ENCODE measurements around the gene LETM1. TPM values are rescaled to one million over a fixed set of nuclear protein-coding genes. Genes with fewer than 3 reads are reported as not detected.

LETM1 gene
- total and polyA plus RNA-seq, 2 of the 13 experiments (the other 11 are each of a cell fraction or from before 2014, with no cell fraction given) = 9.7 to 41.6 TPM

GRCh38 chr4:1869530-1870327 is 13.8 kb upstream of the LETM1 start (continued):
- TF ChIP-seq ELF4 (CRISPR knock-in tag; IDR thresholded peaks at IDR 0.05; ENCODE audit: borderline replicate concordance) (0 out of 2 replicates have a peak, but pooled peaks have one; percentile 25), ZMYM3 (CRISPR knock-in tag; IDR thresholded peaks at IDR 0.05) (0 out of 2 replicates have a peak, but pooled peaks have one; percentile 15), ZMYM2 (CRISPR knock-in tag; IDR thresholded peaks at IDR 0.05) (0 out of 2 replicates have a peak, but pooled peaks have one; percentile 18), YY1 (IDR thresholded peaks at IDR 0.05; ENCODE audit: insufficient read depth, insufficient replicate concordance, low read depth, low read length) (no peak)

- Histone ChIP-seq H3K27me3 (ENCODE audit: control insufficient read depth in 1 of 2, insufficient read depth in 2 of 2, low read length in 2 of 2) (no peaks in the 10 kb centered on the region), H3K9me3 (ENCODE audit: low read length) (no peaks in the 10 kb centered on the region), H3K36me3 (replicated peaks in 1 of 2; ENCODE audit: control insufficient read depth in 1 of 2, insufficient read depth in 2 of 2, low read length in 2 of 2) (no peaks in the 10 kb centered on the region), H2AFZ (ENCODE audit: low read length) (no peak overlapping the region), H3K79me2 (ENCODE audit: insufficient read depth, low read length) (peaks cover 20% of the 10 kb centered on the region), H3K4me3 (replicated peaks in 1 of 3; ENCODE audit: insufficient read depth in 1 of 3, low read depth in 2 of 3, low read length in 3 of 3) (no peak overlapping the region), H3K9ac (ENCODE audit: insufficient read depth, low read depth, low read length) (no peak overlapping the region), H3K27ac (ENCODE audit: extremely low read length, insufficient read depth, low read length) (peak overlapping the region; percentile 50), H3K4me2 (ENCODE audit: low read depth, low read length) (peak overlapping the region; percentile 66), H4K20me1 (ENCODE audit: insufficient read depth, low read length) (no peaks in the 10 kb centered on the region), H3K4me1 (ENCODE audit: insufficient read depth, low read length) (peaks cover 75% of the 10 kb centered on the region)
- no peak for FAIRE-seq
- no peak for DNase-seq (ENCODE audit: low spot score)
- 57% methylated on average over 3 of the region's 3 CpGs for WGBS (ENCODE audit: low lambda C conversion rate)
- ATAC-seq = no peak
- ChIA-PET CTCF (ENCODE audit: low intra/inter-chr PET ratio, low total read pairs) (no interaction called here), POLR2A (interaction anchor here (1.0 to 1.4 kb wide), 2 partner anchors 12 to 122 kb away, joined by 3 to 7 read pairs; no protein-coding TSS in a partner anchor)
- intact Hi-C loops (cut with micrococcal nuclease; ENCODE audit: unreplicated experiment) = no loop called here
- in situ Hi-C loops (cut with HindIII; ENCODE audit: extremely low pct_ligation_motif_present, low pct_unique_long_range_greater_than_20kb) = no loop called here
- BruUV-seq (replicated peaks) = no TSS peak
- TF ChIP-seq ZNF280D (CRISPR knock-in tag; IDR thresholded peaks at IDR 0.05) (no peak), ZNF121 (CRISPR knock-in tag; IDR thresholded peaks at IDR 0.05) (peak; percentile 79; the same call in 1 of the 2 replicates)
Measured at GRCh38 chr4:1868912-1869311, 13.0 kb upstream of the LETM1 start.
